Measurements from ENCODE around the gene TXNIP.
A peak's percentile ranks its signal among the peaks of the same experiment; 100 is the strongest.

The TXNIP gene

GRCh38 chr1:145961425-145962156, 34.8 kb downstream of the TXNIP start:
- DNase-seq = peak; percentile 70

DNA sequence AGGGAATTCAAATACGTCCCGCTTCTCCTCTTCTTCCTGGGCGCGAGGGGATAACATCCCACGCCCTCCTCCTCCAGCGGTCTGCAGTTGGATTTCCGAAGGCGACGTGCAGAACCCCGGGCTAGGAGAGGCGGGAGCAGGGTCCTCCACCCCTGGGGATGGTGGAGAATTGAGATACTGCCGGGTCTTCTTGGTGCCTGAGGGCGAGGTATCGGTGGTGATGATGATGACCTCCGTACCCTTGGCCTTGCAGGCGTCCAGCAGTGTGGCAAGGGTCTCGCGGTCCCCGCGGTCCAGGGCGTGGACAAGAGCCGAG, 35.3 kb downstream of the TXNIP start:
- no peak for DNase-seq

GRCh38 chr1:145960468-145961108, 35.8 kb downstream of the TXNIP start:
- DNase-seq = peak; percentile 96

DNA sequence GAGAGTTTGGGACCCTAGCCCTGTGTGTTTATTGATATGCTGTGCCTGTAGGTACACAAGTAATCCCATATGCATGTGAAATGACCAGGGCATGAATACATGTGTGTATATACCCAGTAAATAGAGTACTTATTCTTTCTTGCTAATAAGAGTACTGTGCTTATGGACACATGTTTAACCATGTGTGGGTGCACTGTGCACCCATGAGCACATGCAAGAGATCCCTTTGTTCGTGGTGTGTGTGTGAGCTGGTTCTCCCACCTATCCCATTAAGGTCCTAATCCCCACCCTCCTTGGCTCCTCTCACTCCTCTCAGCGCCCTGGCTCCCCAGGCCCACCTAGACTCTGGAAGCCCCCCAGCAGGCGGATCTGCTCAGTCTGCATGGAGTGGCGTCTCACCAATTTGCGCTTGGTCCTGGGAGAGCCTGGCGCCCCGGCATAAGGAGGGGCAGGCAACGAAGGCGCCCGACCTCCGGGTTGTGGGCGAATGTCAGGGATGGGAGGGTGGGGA, 36.4 kb downstream of the TXNIP start:
- no peak for DNase-seq

- DNase-seq = no peak
Observed at GRCh38 chr1:145959333-145959732, 37.0 kb downstream of the TXNIP start.

DNA sequence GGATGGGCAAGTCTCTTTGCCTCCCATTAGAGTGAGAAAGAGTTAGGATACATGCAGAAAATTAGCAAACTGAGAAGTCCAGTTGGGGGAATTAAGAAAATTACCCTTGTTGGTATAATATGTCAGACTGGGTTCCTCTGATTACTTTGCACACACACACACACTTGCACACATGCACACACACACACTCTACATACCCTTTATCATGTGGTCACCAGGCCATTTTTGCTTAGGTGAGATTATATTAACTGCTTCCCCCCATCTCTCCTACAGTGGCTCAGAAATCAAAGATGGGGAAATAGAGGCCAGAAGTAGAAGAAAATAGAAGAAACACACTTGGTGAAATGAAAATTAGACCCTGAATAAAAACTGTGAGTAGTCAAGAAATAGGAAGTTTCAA, 37.6 kb downstream of the TXNIP start:
- DNase-seq = no peak

DNA sequence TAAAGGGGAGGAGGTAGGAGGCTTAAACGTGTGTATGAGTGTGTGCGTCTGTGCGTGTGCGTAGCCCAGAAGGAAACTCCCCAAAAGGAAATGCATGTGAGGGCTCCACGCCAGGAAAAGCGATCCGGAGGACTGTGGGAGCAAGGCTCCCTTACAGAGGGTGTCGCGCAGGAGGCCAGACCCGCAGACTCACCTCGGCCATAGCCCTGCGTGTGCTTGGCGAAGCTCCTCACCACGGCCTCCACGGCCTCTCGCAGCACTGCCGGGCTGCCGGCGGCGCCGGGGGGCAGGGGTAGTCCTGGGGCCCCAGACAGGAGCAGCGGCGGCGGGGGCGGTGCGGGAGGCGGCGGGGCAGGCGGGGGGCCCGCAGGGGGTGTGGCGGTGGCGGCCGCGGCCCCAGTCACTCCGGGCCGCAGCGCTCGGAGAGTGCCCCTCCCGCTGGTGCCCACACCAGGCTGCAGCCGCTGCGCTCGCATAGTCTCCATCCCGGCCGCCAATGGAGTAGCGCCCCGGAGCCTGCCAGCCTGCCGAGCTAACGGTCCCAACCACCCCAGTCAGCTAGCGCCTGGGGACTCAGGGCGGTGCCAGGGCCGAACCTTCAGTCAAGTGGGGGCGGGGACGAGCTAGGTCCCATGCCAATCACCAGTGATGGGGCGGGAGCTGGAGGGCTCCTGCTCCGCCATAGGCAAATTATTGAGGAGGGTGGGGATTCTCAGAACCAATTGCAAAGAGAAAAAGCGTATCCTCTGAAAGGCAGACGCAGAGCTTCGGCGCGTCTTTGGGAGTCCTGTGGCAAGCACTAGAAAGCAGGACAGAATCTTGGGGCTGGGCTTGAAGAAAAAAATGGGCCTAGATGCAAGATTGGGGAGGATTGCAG, 38.7 kb downstream of the TXNIP start, which contains the start of gene LIX1L:
TSS of gene LIX1L (minus strand) at position 575 of the 877 bp plus-strand sequence. CDS start at position 485, 90 bp downstream.
- DNase-seq = peak; percentile 99

- peak; percentile 61 for DNase-seq
Observed at GRCh38 chr1:145956781-145957442, 39.5 kb downstream of the TXNIP start.

- DNase-seq = no peak
Observed at GRCh38 chr1:145956361-145956760, 40.0 kb downstream of the TXNIP start.

GRCh38 chr1:145955436-145955835, 40.9 kb downstream of the TXNIP start:
- no peak for DNase-seq

- no peak for DNase-seq
Observed at GRCh38 chr1:145953861-145954260, 42.5 kb downstream of the TXNIP start.

- no peak for DNase-seq
Observed at GRCh38 chr1:145952903-145953302, 43.5 kb downstream of the TXNIP start.

DNA sequence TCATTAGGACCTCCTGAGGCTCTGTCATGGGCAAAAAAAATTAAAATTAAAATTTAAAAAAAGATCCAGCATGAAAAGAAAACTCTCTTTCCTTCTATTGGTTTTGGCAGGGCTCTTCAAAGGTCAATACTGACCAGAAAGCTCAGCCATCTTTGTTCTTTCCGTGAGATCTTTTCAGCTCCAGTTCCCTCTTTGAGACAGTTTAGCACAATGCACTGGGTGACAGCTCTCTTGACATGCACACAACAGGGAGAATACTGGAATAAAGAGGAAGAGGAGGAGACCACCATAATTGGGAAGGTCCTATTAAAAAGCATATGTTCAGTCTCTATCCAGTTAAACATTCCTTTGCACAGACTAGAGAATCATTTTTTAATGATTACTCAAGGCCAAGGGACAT, 44.9 kb downstream of the TXNIP start:
- DNase-seq = peak; percentile 86

DNA sequence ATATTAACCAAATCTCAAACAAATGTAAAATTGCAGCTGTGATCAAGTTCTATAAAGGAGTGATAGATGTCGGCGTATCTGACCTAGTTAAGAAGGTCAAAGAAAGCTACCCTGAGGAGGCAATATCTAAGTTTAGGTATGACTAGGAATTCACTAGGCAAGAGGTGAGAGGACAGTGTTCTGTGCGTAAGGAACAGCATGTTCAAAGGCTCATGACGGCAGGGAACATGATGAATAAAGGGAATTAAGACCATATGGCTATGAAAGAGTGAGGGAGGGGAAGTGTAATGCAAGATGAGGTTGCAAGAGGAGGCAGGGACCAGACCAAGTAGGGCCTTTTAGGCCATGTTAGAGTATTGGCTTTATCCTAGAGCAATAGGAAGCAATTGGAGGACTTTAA, 47.2 kb downstream of the TXNIP start:
- DNase-seq = no peak

- DNase-seq = no peak
Observed at GRCh38 chr1:145947551-145947950, 48.8 kb downstream of the TXNIP start.

DNA sequence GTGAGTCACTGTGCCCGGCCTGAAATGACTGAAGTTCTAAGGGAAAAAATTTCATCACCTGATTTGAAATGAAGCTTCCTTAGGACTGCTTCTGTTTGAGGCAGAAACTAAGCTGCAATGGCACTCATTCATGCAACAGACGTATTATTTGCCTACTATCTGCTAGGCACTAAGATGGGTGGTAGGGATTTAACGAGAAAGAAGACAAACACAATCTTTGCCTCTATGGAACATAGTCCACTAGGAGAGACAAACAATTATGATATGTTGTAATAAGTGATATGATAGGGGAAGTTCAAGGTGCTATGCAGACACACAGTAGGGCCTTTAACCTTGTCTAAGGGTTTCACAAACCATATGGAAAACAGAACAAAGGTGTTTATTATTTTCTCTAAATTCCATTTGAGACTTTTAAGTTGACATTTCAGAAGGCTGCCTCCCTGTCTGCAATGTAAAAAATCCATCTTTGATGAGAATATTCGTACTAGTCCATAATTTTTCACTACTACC, 49.8 kb downstream of the TXNIP start:
- DNase-seq = no peak

DNA sequence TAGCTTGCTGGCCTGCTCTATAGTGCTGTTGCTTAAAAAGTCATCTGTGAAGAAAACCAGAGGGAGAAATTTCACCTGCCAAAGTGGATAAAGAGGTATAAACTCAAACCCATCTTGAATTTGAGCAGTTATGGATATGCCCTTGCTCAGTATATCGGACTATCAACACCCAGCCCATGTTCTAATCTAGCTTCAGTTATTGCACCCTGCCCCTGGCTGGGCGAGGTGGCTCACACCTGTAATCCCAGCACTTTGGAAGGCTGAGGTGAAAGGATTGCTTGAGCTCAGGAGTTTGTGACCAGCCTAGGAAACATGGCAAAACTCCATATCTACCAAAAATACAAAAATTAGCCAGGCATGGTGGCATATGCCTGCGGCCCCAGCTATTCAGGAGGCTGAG, 51.8 kb downstream of the TXNIP start:
- no peak for DNase-seq

DNA sequence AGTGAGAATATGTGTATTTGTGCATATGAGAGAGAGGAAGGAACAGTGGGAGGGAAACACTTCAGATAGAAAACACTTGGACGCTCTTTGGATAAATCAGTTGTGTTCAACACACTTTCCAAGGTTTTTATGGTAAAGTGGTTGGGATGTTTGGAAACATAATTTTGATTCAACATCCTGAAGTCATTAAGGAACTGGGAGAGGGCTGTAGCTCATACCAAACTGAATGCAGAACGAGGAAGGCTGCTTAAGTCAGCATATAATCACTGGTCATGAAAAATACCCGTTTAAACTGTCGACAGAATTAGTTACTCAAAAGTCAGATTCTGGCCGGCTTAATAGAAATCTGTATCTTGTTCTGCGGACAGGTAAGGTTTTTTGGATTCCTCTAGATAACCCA, 53.5 kb downstream of the TXNIP start:
- DNase-seq = no peak
